WTC11 (cell line): ENCODE measurements around the gene MKX. TPM values are rescaled to one million over a fixed set of nuclear protein-coding genes. Genes with fewer than 3 reads are reported as not detected.

Experiments
- ATAC-seq: fragments of 200-7000 bp; cut with Tn5 transposase; 2 replicates; pipeline ENCODE4 v1.10.0; 2021; ENCODE audit warnings: mild to moderate bottlenecking, moderate library complexity
- CTCF ChIA-PET: fragments of 300-600 bp; sonication (Branson Sonifier 250); formaldehyde crosslinking; loops from one replicate; lab custom pipeline; 2021; ENCODE audit warnings: antibody characterized with exemption; lab: Charles Lee
- POLR2A ChIA-PET: fragments of 350-600 bp; sonication (Branson Sonifier 250); formaldehyde crosslinking; loops from one replicate; lab custom pipeline; 2021; ENCODE audit warnings: antibody characterized with exemption; lab: Charles Lee
- DNase-seq: peaks from one replicate; pipeline ENCODE4 v3.0.0; 2021; ENCODE audit warnings: low spot score
- H3K27ac Mint-ChIP-seq: 2 replicates; pipeline ENCODE4 v1.8.0; 2021; ENCODE audit warnings: mixed read lengths
- H3K27me3 Mint-ChIP-seq: 2 replicates; pipeline ENCODE4 v1.8.0; 2021; ENCODE audit warnings: low read depth, mild to moderate bottlenecking, moderate library complexity, mixed read lengths
- H3K36me3 Mint-ChIP-seq: 2 replicates; pipeline ENCODE4 v1.8.0; 2021; ENCODE audit warnings: mixed read lengths
- H3K4me1 Mint-ChIP-seq: 2 replicates; pipeline ENCODE4 v1.8.0; 2022; ENCODE audit warnings: mixed read lengths
- H3K4me3 Mint-ChIP-seq: 2 replicates; pipeline ENCODE4 v1.8.0; 2021; ENCODE audit warnings: mild to moderate bottlenecking, moderate library complexity, mixed read lengths
- H3K9me3 Mint-ChIP-seq: 2 replicates; pipeline ENCODE4 v1.8.0; 2021; ENCODE audit warnings: mixed read lengths
- FOXK1 ChIP-seq: sonication (generic); formaldehyde crosslinking; IDR thresholded peaks from 2 replicates; pipeline ENCODE4 v1.8.0; 2022; ENCODE audit warnings: mild to moderate bottlenecking, moderate library complexity, missing genetic modification reagents
- IRF2 ChIP-seq: sonication (generic); formaldehyde crosslinking; IDR thresholded peaks from 2 replicates; pipeline ENCODE4 v1.8.0; 2022; ENCODE audit warnings: low read depth, missing genetic modification reagents, borderline replicate concordance
- MYBL2 ChIP-seq: sonication (generic); formaldehyde crosslinking; IDR thresholded peaks from 2 replicates; pipeline ENCODE4 v1.8.1; 2023; ENCODE audit warnings: mild to moderate bottlenecking, moderate library complexity, missing genetic modification reagents
- NFE2L1 ChIP-seq: sonication (generic); formaldehyde crosslinking; IDR thresholded peaks from 2 replicates; pipeline ENCODE4 v1.8.1; 2023; ENCODE audit warnings: missing genetic modification reagents
- RELA ChIP-seq: sonication (generic); formaldehyde crosslinking; IDR thresholded peaks from 2 replicates; pipeline ENCODE4 v1.8.1; 2022; ENCODE audit warnings: missing genetic modification reagents, mild to moderate bottlenecking, borderline replicate concordance
- SMAD4 ChIP-seq: sonication (generic); formaldehyde crosslinking; IDR thresholded peaks from 2 replicates; pipeline ENCODE4 v1.8.0; 2022; ENCODE audit warnings: mild to moderate bottlenecking, missing genetic modification reagents
- TCF7 ChIP-seq: sonication (generic); formaldehyde crosslinking; IDR thresholded peaks from 2 replicates; pipeline ENCODE4 v1.8.0; 2022; ENCODE audit warnings: mild to moderate bottlenecking, low read depth, missing genetic modification reagents, moderate library complexity
- TEAD1 ChIP-seq: sonication (generic); formaldehyde crosslinking; IDR thresholded peaks from 2 replicates; pipeline ENCODE4 v1.8.0; 2022; ENCODE audit warnings: mild to moderate bottlenecking, missing genetic modification reagents
- ZNF263 ChIP-seq: sonication (generic); formaldehyde crosslinking; IDR thresholded peaks from 2 replicates; pipeline ENCODE4 v1.8.1; 2022; ENCODE audit warnings: low read depth, mild to moderate bottlenecking, moderate library complexity, missing genetic modification reagents
- ZNF317 ChIP-seq: sonication (generic); formaldehyde crosslinking; IDR thresholded peaks from 2 replicates; pipeline ENCODE4 v1.8.1; 2023; ENCODE audit warnings: low read depth, mild to moderate bottlenecking, moderate library complexity, missing genetic modification reagents, borderline replicate concordance
- ZNF423 ChIP-seq: fragments of 250-450 bp; sonication (Bioruptor Pico); IDR thresholded peaks from 2 replicates; pipeline ENCODE4 v2.1.2; 2022; ENCODE audit warnings: mild to moderate bottlenecking, moderate library complexity
- total RNA-seq: library from RNA; stranded (reverse); gene quantifications from 3 replicates; pipeline ENCODE4 v1.2.3, GENCODE V29; 2021
- TF ChIP-seq, protein P1 (sequence below): fragments of 250-450 bp; sonication (Bioruptor Pico); IDR thresholded peaks from 2 replicates; pipeline ENCODE4 v2.1.2; 2022; ENCODE audit warnings: mild to moderate bottlenecking, moderate library complexity
- TF ChIP-seq, protein P2 (sequence below): fragments of 250-450 bp; sonication (Bioruptor Pico); IDR thresholded peaks from 2 replicates; pipeline ENCODE4 v1.8.0; 2021; ENCODE audit warnings: mild to moderate bottlenecking
- TF ChIP-seq, protein P3 (sequence below): sonication (generic); formaldehyde crosslinking; conservative IDR thresholded peaks from 2 replicates; pipeline ENCODE4 v1.8.1; 2022; ENCODE audit warnings: mild to moderate bottlenecking, missing genetic modification reagents
- TF ChIP-seq, protein P4 (sequence below): sonication (generic); formaldehyde crosslinking; IDR thresholded peaks from 2 replicates; pipeline ENCODE4 v1.8.1; 2023; ENCODE audit warnings: mild to moderate bottlenecking, missing genetic modification reagents
- TF ChIP-seq, protein P5 (sequence below): sonication (generic); formaldehyde crosslinking; IDR thresholded peaks from 2 replicates; pipeline ENCODE4 v1.8.1; 2023; ENCODE audit warnings: mild to moderate bottlenecking, missing genetic modification reagents, moderate library complexity
- TF ChIP-seq, protein P6 (sequence below): fragments of 250-450 bp; sonication (Bioruptor Pico); IDR thresholded peaks from 2 replicates; pipeline ENCODE4 v1.9.0; 2021; ENCODE audit warnings: mild to moderate bottlenecking
- TF ChIP-seq, protein P7 (sequence below): sonication (generic); formaldehyde crosslinking; IDR thresholded peaks from 2 replicates; pipeline ENCODE4 v1.8.1; 2022; ENCODE audit warnings: low read depth, mild to moderate bottlenecking, moderate library complexity, missing genetic modification reagents, borderline replicate concordance

MKX gene
- total RNA-seq, 1 experiment from 2014 or later, result 1.2 TPM

DNA sequence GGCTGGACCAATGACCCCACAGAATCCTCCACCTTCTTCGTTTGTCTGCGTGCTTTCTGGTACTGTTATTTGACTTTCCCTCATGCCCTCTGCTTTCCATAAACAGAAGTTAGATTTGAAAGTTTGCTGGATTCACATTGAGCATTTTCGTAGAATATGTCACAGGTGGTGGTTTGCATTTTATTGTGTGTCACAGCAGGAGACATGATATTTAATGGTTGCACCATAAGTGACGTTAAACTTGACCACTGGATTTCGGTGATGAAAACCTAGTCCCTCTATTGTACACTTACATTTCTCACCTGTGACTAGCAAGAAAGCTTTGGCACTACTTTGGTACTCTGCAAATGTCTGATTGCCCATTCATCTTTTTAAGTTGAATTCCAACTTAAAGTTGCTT is 15.2 kb upstream of the MKX start:
- Mint-ChIP-seq H3K27ac (no peak overlapping the region), H3K27me3 (no peaks in the 10 kb centered on the region), H3K36me3 (no peaks in the 10 kb centered on the region), H3K4me3 (no peak overlapping the region), H3K4me1 (no peaks in the 10 kb centered on the region), H3K9me3 (no peaks in the 10 kb centered on the region)
- TF ChIP-seq ZNF317, result no peak
- TF ChIP-seq, protein P1, sequence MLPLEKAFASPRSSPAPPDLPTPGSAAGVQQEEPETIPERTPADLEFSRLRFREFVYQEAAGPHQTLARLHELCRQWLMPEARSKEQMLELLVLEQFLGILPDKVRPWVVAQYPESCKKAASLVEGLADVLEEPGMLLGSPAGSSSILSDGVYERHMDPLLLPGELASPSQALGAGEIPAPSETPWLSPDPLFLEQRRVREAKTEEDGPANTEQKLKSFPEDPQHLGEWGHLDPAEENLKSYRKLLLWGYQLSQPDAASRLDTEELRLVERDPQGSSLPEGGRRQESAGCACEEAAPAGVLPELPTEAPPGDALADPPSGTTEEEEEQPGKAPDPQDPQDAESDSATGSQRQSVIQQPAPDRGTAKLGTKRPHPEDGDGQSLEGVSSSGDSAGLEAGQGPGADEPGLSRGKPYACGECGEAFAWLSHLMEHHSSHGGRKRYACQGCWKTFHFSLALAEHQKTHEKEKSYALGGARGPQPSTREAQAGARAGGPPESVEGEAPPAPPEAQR (CRISPR knock-in tag), result no peak
- TF ChIP-seq MYBL2 (CRISPR knock-in tag), result no peak
- TF ChIP-seq, protein P2, sequence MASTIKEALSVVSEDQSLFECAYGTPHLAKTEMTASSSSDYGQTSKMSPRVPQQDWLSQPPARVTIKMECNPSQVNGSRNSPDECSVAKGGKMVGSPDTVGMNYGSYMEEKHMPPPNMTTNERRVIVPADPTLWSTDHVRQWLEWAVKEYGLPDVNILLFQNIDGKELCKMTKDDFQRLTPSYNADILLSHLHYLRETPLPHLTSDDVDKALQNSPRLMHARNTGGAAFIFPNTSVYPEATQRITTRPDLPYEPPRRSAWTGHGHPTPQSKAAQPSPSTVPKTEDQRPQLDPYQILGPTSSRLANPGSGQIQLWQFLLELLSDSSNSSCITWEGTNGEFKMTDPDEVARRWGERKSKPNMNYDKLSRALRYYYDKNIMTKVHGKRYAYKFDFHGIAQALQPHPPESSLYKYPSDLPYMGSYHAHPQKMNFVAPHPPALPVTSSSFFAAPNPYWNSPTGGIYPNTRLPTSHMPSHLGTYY (CRISPR knock-in tag), result no peak
- TF ChIP-seq ZNF423, result no peak
- TF ChIP-seq, protein P3, sequence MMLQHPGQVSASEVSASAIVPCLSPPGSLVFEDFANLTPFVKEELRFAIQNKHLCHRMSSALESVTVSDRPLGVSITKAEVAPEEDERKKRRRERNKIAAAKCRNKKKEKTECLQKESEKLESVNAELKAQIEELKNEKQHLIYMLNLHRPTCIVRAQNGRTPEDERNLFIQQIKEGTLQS (CRISPR knock-in tag), result no peak
- no peak for TF ChIP-seq TCF7 (CRISPR knock-in tag)
- POLR2A ChIA-PET, result no interaction called here
- CTCF ChIA-PET, result no interaction called here
- DNase-seq (no peak), ATAC-seq (no peak)

DNA sequence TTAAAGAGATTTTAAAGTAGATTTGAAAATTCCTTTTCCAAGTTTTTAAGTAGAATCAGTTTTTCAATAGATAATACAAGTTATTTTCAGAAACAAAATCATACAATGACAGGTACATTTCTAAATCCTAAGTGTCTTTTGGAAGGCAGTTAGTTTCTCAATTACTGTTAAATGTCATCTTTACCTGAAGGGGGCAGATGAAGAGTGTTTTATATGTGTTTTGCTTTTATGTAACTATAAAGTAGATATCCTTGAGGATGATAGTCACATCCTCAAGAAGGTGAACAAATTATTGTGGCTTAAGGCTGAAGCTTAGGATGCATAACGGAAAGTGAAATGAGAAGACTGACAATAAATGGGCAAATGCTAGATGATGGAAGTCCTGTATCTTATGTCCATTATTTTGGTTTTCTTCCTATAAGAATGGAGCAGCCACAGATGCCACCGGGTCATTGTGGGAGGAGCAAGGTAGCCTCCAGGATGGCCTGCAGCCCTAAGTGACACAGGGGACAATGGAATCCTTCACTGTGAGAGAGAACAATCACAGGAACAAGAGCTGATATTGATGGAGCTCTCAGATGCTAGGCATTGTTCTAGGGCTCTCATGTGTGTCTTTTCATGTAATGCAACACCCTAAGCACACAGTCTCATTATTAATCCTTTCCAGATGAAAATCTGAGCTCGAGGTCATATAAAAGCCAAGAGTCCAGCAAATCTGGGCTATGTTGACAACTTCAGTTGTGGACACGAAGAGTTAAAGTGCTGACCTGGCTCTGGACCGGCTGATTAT is 14.1 kb upstream of the MKX start:
- ChIA-PET POLR2A (no interaction called here), CTCF (no interaction called here)
- no peaks in the 10 kb centered on the region for H3K4me1 Mint-ChIP-seq
- no peaks in the 10 kb centered on the region for H3K9me3 Mint-ChIP-seq
- ATAC-seq (no peak), DNase-seq (no peak)
- H3K27ac Mint-ChIP-seq, result no peak overlapping the region
- H3K36me3 Mint-ChIP-seq, result no peaks in the 10 kb centered on the region
- H3K27me3 Mint-ChIP-seq, result no peaks in the 10 kb centered on the region
- TF ChIP-seq ZNF263 (CRISPR knock-in tag) (no peak), MYBL2 (CRISPR knock-in tag) (no peak), TEAD1 (no peak), NFE2L1 (CRISPR knock-in tag) (no peak), RELA (CRISPR knock-in tag) (no peak), FOXK1 (CRISPR knock-in tag) (no peak), SMAD4 (CRISPR knock-in tag) (no peak), IRF2 (CRISPR knock-in tag) (no peak), TCF7 (CRISPR knock-in tag) (no peak)
- TF ChIP-seq, protein P4, sequence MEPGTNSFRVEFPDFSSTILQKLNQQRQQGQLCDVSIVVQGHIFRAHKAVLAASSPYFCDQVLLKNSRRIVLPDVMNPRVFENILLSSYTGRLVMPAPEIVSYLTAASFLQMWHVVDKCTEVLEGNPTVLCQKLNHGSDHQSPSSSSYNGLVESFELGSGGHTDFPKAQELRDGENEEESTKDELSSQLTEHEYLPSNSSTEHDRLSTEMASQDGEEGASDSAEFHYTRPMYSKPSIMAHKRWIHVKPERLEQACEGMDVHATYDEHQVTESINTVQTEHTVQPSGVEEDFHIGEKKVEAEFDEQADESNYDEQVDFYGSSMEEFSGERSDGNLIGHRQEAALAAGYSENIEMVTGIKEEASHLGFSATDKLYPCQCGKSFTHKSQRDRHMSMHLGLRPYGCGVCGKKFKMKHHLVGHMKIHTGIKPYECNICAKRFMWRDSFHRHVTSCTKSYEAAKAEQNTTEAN (CRISPR knock-in tag), result no peak
- TF ChIP-seq, protein P5, sequence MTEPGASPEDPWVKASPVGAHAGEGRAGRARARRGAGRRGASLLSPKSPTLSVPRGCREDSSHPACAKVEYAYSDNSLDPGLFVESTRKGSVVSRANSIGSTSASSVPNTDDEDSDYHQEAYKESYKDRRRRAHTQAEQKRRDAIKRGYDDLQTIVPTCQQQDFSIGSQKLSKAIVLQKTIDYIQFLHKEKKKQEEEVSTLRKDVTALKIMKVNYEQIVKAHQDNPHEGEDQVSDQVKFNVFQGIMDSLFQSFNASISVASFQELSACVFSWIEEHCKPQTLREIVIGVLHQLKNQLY (CRISPR knock-in tag), result no peak
- TF ChIP-seq, protein P6, sequence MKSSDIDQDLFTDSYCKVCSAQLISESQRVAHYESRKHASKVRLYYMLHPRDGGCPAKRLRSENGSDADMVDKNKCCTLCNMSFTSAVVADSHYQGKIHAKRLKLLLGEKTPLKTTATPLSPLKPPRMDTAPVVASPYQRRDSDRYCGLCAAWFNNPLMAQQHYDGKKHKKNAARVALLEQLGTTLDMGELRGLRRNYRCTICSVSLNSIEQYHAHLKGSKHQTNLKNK, result no peak
- TF ChIP-seq, protein P7, sequence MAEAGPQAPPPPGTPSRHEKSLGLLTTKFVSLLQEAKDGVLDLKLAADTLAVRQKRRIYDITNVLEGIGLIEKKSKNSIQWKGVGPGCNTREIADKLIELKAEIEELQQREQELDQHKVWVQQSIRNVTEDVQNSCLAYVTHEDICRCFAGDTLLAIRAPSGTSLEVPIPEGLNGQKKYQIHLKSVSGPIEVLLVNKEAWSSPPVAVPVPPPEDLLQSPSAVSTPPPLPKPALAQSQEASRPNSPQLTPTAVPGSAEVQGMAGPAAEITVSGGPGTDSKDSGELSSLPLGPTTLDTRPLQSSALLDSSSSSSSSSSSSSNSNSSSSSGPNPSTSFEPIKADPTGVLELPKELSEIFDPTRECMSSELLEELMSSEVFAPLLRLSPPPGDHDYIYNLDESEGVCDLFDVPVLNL (CRISPR knock-in tag), result no peak
- TF ChIP-seq, protein P3 (CRISPR knock-in tag), result no peak
- no peak overlapping the region for H3K4me3 Mint-ChIP-seq
